H1 (cell line): ENCODE measurements around the gene MED16. TPM values are rescaled to one million over a fixed set of nuclear protein-coding genes. Genes with fewer than 3 reads are reported as not detected.

ENCODE experiments used
- CHD7 ChIP-seq: fragments of 300-600 bp; sonication (generic); IDR thresholded peaks from 2 replicates; pipeline ENCODE4 v1.7.1; 2012; ENCODE audit warnings: low read length, moderate library complexity, mild to moderate bottlenecking, inconsistent platforms; ENCODE audit not compliant: insufficient replicate concordance
- CREB1 ChIP-seq: IDR thresholded peaks from 2 replicates; pipeline ENCODE4 v1.6.1; 2012; ENCODE audit warnings: inconsistent platforms
- MAFK ChIP-seq: IDR thresholded peaks from 2 replicates; pipeline ENCODE4 v1.6.1; 2012; ENCODE audit warnings: low read depth, mild to moderate bottlenecking, improper control_type of control experiment, low read length
- TAF7 ChIP-seq: optimal IDR thresholded peaks from 2 replicates; pipeline ENCODE3; 2011; ENCODE audit warnings: low read depth, mild to moderate bottlenecking, inconsistent platforms, low read length, moderate library complexity, borderline replicate concordance
- TEAD4 ChIP-seq: IDR thresholded peaks from 2 replicates; pipeline ENCODE4 v1.6.1; 2012; ENCODE audit warnings: low read depth, low read length, inconsistent platforms, mixed read lengths
- polyA plus RNA-seq, 7 experiments: library from polyadenylated mRNA; depleted of rRNA in 3 of 7; stranded (reverse) in 5 of 7; unstranded in 2 of 7; fragments of >200 nt in 5 of 7; fragments of 200-250 nt in 2 of 7; gene quantifications; 1 replicate in 5 of 7; 2 replicates in 1 of 7; 4 replicates in 1 of 7; pipeline versions ENCODE4 v1.2.1 to v1.2.3, GENCODE V29; 2011 to 2013; ENCODE audit warnings: missing spikeins in 2 of 7, mixed read lengths in 2 of 7
- total RNA-seq: library from RNA; stranded (reverse); fragmentation: NEBNext Ultra II Directional; extraction: Animal tissue kit (Norgen Biotek cat#: 25700); gene quantifications from 2 replicates; pipeline ENCODE4 v1.2.1, GENCODE V29; 2021

MED16 gene
- total and polyA plus RNA-seq, 2 of the 8 experiments (the other 6 are each of a cell fraction or from before 2014, with no cell fraction given): 51.0 to 67.2 TPM

GRCh38 chr19:889662-890295 lies 3.2 kb downstream of the MED16 start (continued):
- TF ChIP-seq TEAD4: no peak
- TF ChIP-seq TAF7: no peak
- TF ChIP-seq CHD7: no peak
- TF ChIP-seq MAFK: no peak
- TF ChIP-seq CREB1: no peak
- TF ChIP-seq, all 59 proteins: peak for 0
